ENCODE results near the gene DNAH6.

DNA sequence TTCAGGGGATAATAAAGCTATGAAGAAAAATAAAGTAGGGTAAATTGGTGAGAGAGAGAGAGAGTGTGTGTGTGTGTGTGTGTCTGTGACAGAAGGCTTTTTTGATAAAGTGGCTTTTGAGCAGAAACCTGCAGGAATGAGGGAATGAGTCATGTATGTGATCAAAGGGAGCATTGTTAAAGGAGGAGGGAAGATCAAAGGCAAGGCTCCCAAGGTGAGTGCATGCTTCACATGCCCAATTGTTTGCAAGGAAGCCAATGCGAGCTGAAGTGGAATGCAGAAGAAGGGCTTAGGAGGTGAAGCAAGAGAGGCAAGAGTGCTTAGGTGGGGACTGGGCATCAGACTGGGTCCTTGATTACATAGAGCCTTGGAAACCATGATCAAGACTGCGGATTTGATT lies 96.8 kb downstream of the DNAH6 start:
- TF ChIP-seq, protein P1, sequence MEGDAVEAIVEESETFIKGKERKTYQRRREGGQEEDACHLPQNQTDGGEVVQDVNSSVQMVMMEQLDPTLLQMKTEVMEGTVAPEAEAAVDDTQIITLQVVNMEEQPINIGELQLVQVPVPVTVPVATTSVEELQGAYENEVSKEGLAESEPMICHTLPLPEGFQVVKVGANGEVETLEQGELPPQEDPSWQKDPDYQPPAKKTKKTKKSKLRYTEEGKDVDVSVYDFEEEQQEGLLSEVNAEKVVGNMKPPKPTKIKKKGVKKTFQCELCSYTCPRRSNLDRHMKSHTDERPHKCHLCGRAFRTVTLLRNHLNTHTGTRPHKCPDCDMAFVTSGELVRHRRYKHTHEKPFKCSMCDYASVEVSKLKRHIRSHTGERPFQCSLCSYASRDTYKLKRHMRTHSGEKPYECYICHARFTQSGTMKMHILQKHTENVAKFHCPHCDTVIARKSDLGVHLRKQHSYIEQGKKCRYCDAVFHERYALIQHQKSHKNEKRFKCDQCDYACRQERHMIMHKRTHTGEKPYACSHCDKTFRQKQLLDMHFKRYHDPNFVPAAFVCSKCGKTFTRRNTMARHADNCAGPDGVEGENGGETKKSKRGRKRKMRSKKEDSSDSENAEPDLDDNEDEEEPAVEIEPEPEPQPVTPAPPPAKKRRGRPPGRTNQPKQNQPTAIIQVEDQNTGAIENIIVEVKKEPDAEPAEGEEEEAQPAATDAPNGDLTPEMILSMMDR (IDR thresholded peaks at IDR 0.05) = no peak
- no peak for TF ChIP-seq POLR2A (IDR thresholded peaks at IDR 0.05)

All from heart left ventricle (tissue), 13 donors.